Osteoblast (primary cell): Measurements from ENCODE around the gene ADI1. TPM values are rescaled to one million over a fixed set of nuclear protein-coding genes. Genes with fewer than 3 reads are reported as not detected.
A peak's percentile ranks its signal among the peaks of the same experiment; 100 is the strongest.

Experiments
- DNase-seq: peaks from one replicate; pipeline ENCODE4 v3.0.0; 2011; ENCODE audit warnings: low spot score, mixed read lengths; ENCODE audit not compliant: insufficient read length; ENCODE audit errors: missing footprints
- H2AFZ ChIP-seq: 2 replicates; pipeline ENCODE4 v1.6.0; 2011; ENCODE audit warnings: mild to moderate bottlenecking, low read length
- H3K27ac ChIP-seq: 2 replicates; pipeline ENCODE4 v1.5.1; 2011; ENCODE audit warnings: mild to moderate bottlenecking, low read depth, low read length, moderate library complexity
- H3K27me3 ChIP-seq: 2 replicates; pipeline ENCODE4 v1.6.0; 2012; ENCODE audit warnings: mild to moderate bottlenecking, control low read depth, inconsistent platforms, low read length, moderate library complexity; ENCODE audit not compliant: insufficient read depth
- H3K36me3 ChIP-seq: 2 replicates; pipeline ENCODE4 v1.5.1; 2011; ENCODE audit warnings: mild to moderate bottlenecking, low read length, control low read depth, moderate library complexity; ENCODE audit not compliant: insufficient read depth
- H3K4me1 ChIP-seq: 2 replicates; pipeline ENCODE4 v1.5.1; 2011; ENCODE audit warnings: mild to moderate bottlenecking, low read length, control low read depth, moderate library complexity; ENCODE audit not compliant: insufficient read depth
- H3K4me2 ChIP-seq: 2 replicates; pipeline ENCODE4 v1.6.0; 2011; ENCODE audit warnings: mild to moderate bottlenecking, low read length; ENCODE audit not compliant: insufficient read depth
- H3K4me3 ChIP-seq: fragments of 200-600 bp; sonication (generic); 3 replicates; pipeline ENCODE4 v1.5.1; 2012; ENCODE audit warnings: mild to moderate bottlenecking, low read length, inconsistent platforms; ENCODE audit not compliant: insufficient read depth
- H3K79me2 ChIP-seq: 2 replicates; pipeline ENCODE4 v1.6.0; 2012; ENCODE audit warnings: mild to moderate bottlenecking, low read length, control low read depth, inconsistent platforms; ENCODE audit not compliant: insufficient read depth
- H3K9me3 ChIP-seq: 2 replicates; pipeline ENCODE4 v1.5.1; 2011; ENCODE audit warnings: low read depth, low read length, control low read depth
- H4K20me1 ChIP-seq: 2 replicates; pipeline ENCODE4 v1.6.0; 2012; ENCODE audit warnings: mild to moderate bottlenecking, low read length, control low read depth; ENCODE audit not compliant: insufficient read depth
- total RNA-seq: library from RNA; depleted of rRNA; stranded (reverse); fragments of >200 nt; gene quantifications from 2 replicates; pipeline ENCODE4 v1.2.3, GENCODE V29; 2012
- TF ChIP-seq, protein P1 (sequence below): IDR thresholded peaks from 2 replicates; pipeline ENCODE4 v1.5.1; 2011; ENCODE audit warnings: mild to moderate bottlenecking, low read depth, low read length, moderate library complexity; ENCODE audit errors: extremely low read depth

Gene ADI1
- total RNA-seq, 1 donor = 55.4 TPM

DNA sequence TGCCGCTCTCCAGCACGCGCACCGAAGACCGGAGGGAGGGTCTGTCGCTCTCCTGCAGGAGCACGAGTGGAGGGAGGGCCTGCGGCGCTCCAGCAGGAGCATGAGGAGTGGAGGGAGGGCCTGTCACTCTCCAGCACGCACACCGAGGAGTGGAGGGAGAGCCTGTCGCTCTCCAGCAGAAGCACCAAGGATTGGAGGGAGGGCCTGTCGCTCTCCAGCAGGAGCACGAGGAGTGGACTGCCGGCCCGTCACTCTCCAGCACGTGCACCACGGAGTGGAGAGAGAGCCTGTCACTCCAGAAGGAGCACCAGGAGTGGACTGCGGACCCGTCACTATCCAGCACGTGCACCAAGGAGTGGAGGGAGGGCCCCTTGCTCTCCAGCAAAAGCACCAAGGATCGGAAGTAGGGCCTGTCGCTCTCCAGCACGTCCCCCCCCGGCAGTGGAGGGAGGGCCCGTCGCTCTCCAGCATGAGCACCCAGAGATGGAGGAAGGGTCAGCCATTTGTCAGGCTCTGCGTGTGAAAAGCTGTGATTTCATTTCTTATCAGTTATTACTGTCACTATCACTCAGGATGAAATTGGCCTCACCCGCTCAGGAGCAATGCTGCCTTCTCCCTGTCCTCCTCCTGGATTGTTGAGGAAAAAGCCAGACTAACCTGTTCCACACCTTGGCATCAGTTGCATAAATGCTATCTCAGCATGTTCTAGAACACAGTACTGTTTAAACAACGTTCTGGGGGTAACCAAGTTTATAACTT, 35.9 kb downstream of the ADI1 start:
- Histone ChIP-seq H3K27me3 (no peaks in the 10 kb centered on the region), H3K4me2 (no peak overlapping the region), H3K4me3 (no peak overlapping the region), H3K79me2 (no peaks in the 10 kb centered on the region), H3K4me1 (no peaks in the 10 kb centered on the region), H3K27ac (no peak overlapping the region), H3K36me3 (peaks cover 11% of the 10 kb centered on the region), H2AFZ (no peak overlapping the region), H4K20me1 (no peaks in the 10 kb centered on the region), H3K9me3 (no peaks in the 10 kb centered on the region)
- DNase-seq = peak; percentile 70
- TF ChIP-seq, protein P1, sequence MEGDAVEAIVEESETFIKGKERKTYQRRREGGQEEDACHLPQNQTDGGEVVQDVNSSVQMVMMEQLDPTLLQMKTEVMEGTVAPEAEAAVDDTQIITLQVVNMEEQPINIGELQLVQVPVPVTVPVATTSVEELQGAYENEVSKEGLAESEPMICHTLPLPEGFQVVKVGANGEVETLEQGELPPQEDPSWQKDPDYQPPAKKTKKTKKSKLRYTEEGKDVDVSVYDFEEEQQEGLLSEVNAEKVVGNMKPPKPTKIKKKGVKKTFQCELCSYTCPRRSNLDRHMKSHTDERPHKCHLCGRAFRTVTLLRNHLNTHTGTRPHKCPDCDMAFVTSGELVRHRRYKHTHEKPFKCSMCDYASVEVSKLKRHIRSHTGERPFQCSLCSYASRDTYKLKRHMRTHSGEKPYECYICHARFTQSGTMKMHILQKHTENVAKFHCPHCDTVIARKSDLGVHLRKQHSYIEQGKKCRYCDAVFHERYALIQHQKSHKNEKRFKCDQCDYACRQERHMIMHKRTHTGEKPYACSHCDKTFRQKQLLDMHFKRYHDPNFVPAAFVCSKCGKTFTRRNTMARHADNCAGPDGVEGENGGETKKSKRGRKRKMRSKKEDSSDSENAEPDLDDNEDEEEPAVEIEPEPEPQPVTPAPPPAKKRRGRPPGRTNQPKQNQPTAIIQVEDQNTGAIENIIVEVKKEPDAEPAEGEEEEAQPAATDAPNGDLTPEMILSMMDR = no peak

DNA sequence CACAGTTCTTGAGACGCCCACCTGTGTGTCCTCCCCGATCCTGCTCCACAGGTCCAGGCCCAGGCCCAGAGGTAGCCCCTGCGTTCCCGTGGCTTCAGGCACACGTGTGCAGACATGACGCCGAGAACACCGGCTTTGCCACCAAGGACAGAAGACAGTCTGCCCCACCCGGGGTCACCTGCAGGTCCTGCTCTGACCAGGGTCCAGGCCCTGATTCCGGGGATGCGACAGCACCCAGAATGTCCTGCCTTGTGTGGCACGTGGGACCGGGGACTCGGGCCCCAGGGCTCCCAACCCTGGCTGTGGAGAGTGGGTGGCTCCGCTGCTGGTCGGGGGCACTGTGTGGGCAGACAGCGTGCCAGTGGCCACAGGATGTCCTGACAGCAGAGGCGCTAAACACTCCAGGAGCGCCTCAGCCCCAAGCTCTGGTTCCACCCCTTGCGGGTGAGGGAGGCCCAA, 36.9 kb downstream of the ADI1 start:
- Histone ChIP-seq H3K27ac (no peak overlapping the region), H3K9me3 (no peaks in the 10 kb centered on the region), H3K79me2 (no peaks in the 10 kb centered on the region), H3K27me3 (no peaks in the 10 kb centered on the region), H3K36me3 (peaks cover 11% of the 10 kb centered on the region), H4K20me1 (no peaks in the 10 kb centered on the region), H3K4me3 (no peak overlapping the region), H3K4me1 (no peaks in the 10 kb centered on the region), H3K4me2 (no peak overlapping the region), H2AFZ (no peak overlapping the region)
- TF ChIP-seq, protein P1 = no peak
- DNase-seq = peak; percentile 78

DNA sequence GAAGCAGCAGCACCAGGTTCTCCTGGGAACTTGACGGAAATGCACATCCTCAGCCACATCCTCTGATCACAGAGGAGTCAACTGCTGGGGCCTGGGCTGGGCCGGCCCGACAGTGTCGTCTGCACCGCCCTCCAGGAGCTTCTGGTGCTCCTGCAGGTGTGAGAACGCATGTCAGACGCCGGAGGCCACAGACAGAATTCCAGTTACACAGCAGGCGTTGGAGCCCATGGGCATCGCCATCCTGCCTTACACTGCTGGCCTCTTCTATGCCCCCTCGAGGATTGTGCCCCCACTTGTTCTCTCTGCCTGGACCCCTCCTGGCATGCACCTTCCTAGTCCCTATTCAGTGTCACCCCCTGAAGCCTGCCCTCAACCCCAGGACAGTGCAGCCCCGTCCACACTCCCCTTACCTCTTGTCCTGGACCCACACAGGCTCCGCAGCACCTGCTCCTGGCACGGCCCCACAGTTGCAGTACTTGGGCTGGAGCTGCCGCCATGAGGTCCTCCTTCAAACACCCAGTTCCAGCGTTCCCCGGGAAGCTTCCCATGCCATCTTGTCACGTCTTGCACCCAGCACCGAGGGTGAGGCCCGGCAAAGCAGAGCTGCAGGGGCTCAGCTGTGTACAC, 37.5 kb downstream of the ADI1 start:
- no peaks in the 10 kb centered on the region for H4K20me1 ChIP-seq
- no peaks in the 10 kb centered on the region for H3K79me2 ChIP-seq
- H3K4me3 ChIP-seq = no peak overlapping the region
- no peaks in the 10 kb centered on the region for H3K4me1 ChIP-seq
- H3K36me3 ChIP-seq = peaks cover 11% of the 10 kb centered on the region
- no peak overlapping the region for H2AFZ ChIP-seq
- DNase-seq = peak; percentile 74
- TF ChIP-seq, protein P1 = no peak
- no peaks in the 10 kb centered on the region for H3K27me3 ChIP-seq
- H3K9me3 ChIP-seq = no peaks in the 10 kb centered on the region
- H3K27ac ChIP-seq = no peak overlapping the region
- no peak overlapping the region for H3K4me2 ChIP-seq

DNA sequence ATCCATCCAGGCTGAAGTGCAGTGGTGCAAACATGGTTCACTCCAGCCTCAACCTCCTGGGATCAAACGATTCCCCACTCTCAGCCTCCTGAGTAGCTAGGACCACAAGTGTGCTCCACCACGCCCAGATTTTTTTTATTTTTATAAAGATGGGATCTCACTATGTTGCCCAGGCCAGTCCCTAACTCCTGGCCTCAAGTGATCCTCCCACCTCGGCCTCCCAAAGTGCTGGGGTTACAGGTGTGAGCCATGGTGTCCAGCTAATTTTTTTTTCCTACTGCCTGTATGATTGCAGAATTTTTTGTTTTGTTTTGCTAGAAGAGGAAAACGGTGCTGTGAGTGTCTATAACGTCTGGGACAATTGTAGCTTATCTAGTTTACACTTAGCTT, 38.3 kb downstream of the ADI1 start:
- TF ChIP-seq, protein P1 = no peak
- H3K36me3 ChIP-seq = peaks cover 14% of the 10 kb centered on the region

More for the DNA sequence above, 38.3 kb downstream of the ADI1 start:
- no peak overlapping the region for H2AFZ ChIP-seq
- H3K4me3 ChIP-seq = no peak overlapping the region
- H3K79me2 ChIP-seq = no peaks in the 10 kb centered on the region
- H3K27me3 ChIP-seq = no peaks in the 10 kb centered on the region
- H4K20me1 ChIP-seq = no peaks in the 10 kb centered on the region
- H3K27ac ChIP-seq = no peak overlapping the region
- H3K4me2 ChIP-seq = no peak overlapping the region
- peak; percentile 22 for DNase-seq
- no peaks in the 10 kb centered on the region for H3K4me1 ChIP-seq
- no peaks in the 10 kb centered on the region for H3K9me3 ChIP-seq
